T-cell (primary cell): ENCODE data around the gene KLHL35. TPM values are rescaled to one million over a fixed set of nuclear protein-coding genes. Genes with fewer than 3 reads are reported as not detected.

ENCODE experiments used
- ATAC-seq, 4 experiments: fragments of 200-7000 bp in 3 of 4; fragments of 150-1000 bp in 1 of 4; cut with Tn5 transposase; replicated peaks in 1 of 4; 1 replicate in 3 of 4; 2 replicates in 1 of 4; pipeline ENCODE4 v1.10.0; 2021; ENCODE audit warnings: moderate library complexity in 3 of 4, mild to moderate bottlenecking in 2 of 4, moderate number of reproducible peaks in 1 of 4
- CTCF ChIA-PET, 2 donors: fragments of 300-600 bp; sonication (Branson Sonifier 250); formaldehyde crosslinking; loops; one replicate each; lab custom pipeline; 2022; ENCODE audit warnings: antibody characterized with exemption in 2 of 2; lab: Charles Lee
- POLR2A ChIA-PET, 2 donors: fragments of 300-600 bp; sonication (Branson Sonifier 250); formaldehyde crosslinking; loops; one replicate each; lab custom pipeline; 2022; ENCODE audit warnings: antibody characterized with exemption in 2 of 2; lab: Charles Lee
- DNase-seq, 35 experiments: peaks; one replicate each; pipeline versions ENCODE4 v3.0.0 to v3.0.0-alpha.2; 2013 to 2023
- H3K27ac ChIP-seq: one replicate; pipeline ENCODE4 v1.5.1; 2013; ENCODE audit warnings: low read length
- H3K27me3 ChIP-seq, 2 experiments: replicated peaks in 1 of 2; 1 replicate in 1 of 2; 2 replicates in 1 of 2; pipeline versions ENCODE4 v1.6.1 to v1.7.0; 2013; ENCODE audit warnings: low read length in 1 of 2, mixed read lengths in 1 of 2; ENCODE audit not compliant: control insufficient read depth in 2 of 2, insufficient read depth in 2 of 2; ENCODE audit errors: extremely low read depth in 1 of 2
- H3K36me3 ChIP-seq, 2 donors: 1 replicate in 1 of 2; 2 replicates in 1 of 2; pipeline versions ENCODE4 v1.6.1 to v1.7.0; 2013; ENCODE audit warnings: low read length in 1 of 2; ENCODE audit not compliant: control insufficient read depth in 2 of 2, insufficient read depth in 1 of 2; ENCODE audit errors: extremely low read depth in 1 of 2
- H3K4me1 ChIP-seq, 2 experiments: 1 replicate in 1 of 2; 2 replicates in 1 of 2; pipeline versions ENCODE4 v1.6.1 to v1.7.0; 2013; ENCODE audit warnings: low read length in 2 of 2, mixed read lengths in 1 of 2; ENCODE audit not compliant: insufficient read depth in 2 of 2, control insufficient read depth in 1 of 2; ENCODE audit errors: extremely low read depth in 1 of 2
- H3K4me3 ChIP-seq, 2 donors: 1 replicate in 1 of 2; 2 replicates in 1 of 2; pipeline versions ENCODE4 v1.5.1 to v1.7.0; 2013; ENCODE audit warnings: mild to moderate bottlenecking in 2 of 2, low read length in 1 of 2, moderate library complexity in 1 of 2; ENCODE audit not compliant: control insufficient read depth in 1 of 2; ENCODE audit errors: extremely low read depth in 1 of 2
- H3K9me3 ChIP-seq: 2 replicates; pipeline ENCODE4 v1.7.0; 2013
- H3K27ac Mint-ChIP-seq, 2 donors: one replicate each; pipeline ENCODE4 v1.8.0; 2020 to 2021; ENCODE audit warnings: mild to moderate bottlenecking in 2 of 2, mixed read lengths in 2 of 2
- H3K27me3 Mint-ChIP-seq, 2 donors: one replicate each; pipeline ENCODE4 v1.8.0; 2021 to 2022; ENCODE audit warnings: mixed read lengths in 2 of 2
- H3K36me3 Mint-ChIP-seq: one replicate; pipeline ENCODE4 v1.8.0; 2021; ENCODE audit warnings: mixed read lengths
- H3K4me1 Mint-ChIP-seq, 3 donors: one replicate each; pipeline ENCODE4 v1.8.0; 2020 to 2022; ENCODE audit warnings: mixed read lengths in 3 of 3, mild to moderate bottlenecking in 1 of 3
- H3K4me3 Mint-ChIP-seq, 3 donors: one replicate each; pipeline ENCODE4 v1.8.0; 2020 to 2022; ENCODE audit warnings: mild to moderate bottlenecking in 3 of 3, mixed read lengths in 3 of 3, moderate library complexity in 3 of 3
- H3K9me3 Mint-ChIP-seq, 3 donors: one replicate each; pipeline ENCODE4 v1.8.0; 2020 to 2022; ENCODE audit warnings: mixed read lengths in 3 of 3
- WGBS: methylation state at CpG from one replicate; pipeline ENCODE4 v1.1.5; 2013; ENCODE audit warnings: missing lambda C conversion rate; ENCODE audit not compliant: insufficient coverage; 5-methylcytosine and 5-hydroxymethylcytosine counted together
- total RNA-seq, 35 experiments: library from RNA in 6 of 35; stranded (reverse) in 6 of 35; fragments of 120-200 nt in 1 of 35; gene quantifications; one replicate each; pipeline versions ENCODE4 v1.2.1 to v1.2.4 and lab custom pipeline; 2013 to 2026

Gene KLHL35
- total RNA-seq, 5 donors from 2014 or later (not counting 1 experiment from before 2014, with no cell fraction given) = 0.33 to 2.9 (median 1.5) TPM

GRCh38 chr11:75427181-75427580 is 5.8 kb downstream of the KLHL35 start:
- Mint-ChIP-seq H3K27me3 (peaks cover 27 to 29% of the 10 kb centered on the region in 2 donors), H3K4me3 (no peak overlapping the region), H3K27ac (no peak overlapping the region)

DNA sequence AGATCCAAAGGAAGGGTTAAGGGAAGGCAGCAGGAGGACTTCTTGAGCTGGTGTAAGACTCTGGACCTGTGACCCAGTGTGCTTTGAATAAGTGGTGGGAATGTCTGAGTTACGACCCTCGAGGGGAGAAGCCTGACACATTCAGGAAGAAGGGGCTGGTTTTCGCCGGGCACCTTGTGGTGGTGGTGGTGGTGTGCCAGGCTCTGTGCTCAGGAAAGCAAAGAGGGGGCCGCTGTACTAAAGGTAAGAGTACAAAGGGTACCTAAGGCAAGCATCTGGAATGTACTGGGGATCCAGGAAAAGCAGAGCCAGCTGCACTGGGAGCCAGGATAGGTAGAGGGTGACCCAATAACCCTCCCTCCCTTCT is 6.3 kb downstream of the KLHL35 start:
- peaks cover 5 to 29% of the 10 kb centered on the region in 2 experiments for H3K27me3 ChIP-seq
- Mint-ChIP-seq H3K4me1 (peaks cover 18 to 30% (median 22%) of the 10 kb centered on the region in 3 donors), H3K36me3 (peaks cover 2% of the 10 kb centered on the region), H3K9me3 (no peaks in the 10 kb centered on the region), H3K27me3 (peaks cover 23 to 24% of the 10 kb centered on the region in 2 donors), H3K4me3 (no peak overlapping the region), H3K27ac (no peak overlapping the region)
- no peak overlapping the region for H3K4me3 ChIP-seq
- ChIA-PET POLR2A (no interaction called here), CTCF (interaction anchor here in 1 of 2 donors (0.5 kb wide), 1 partner anchor 33 kb away, joined by 9 read pairs; no protein-coding TSS in a partner anchor)
- no peaks in the 10 kb centered on the region for H3K9me3 ChIP-seq
- no peak for ATAC-seq
- no peak overlapping the region for H3K27ac ChIP-seq
- peaks cover 4 to 7% of the 10 kb centered on the region in 2 donors for H3K36me3 ChIP-seq
- peaks cover 0 to 30% of the 10 kb centered on the region in 2 experiments for H3K4me1 ChIP-seq
- WGBS = 85% methylated on average over 4 of the region's 5 CpGs
- no peak for DNase-seq

More at GRCh38 chr11:75427181-75427580, 5.8 kb downstream of the KLHL35 start:
- no peaks in the 10 kb centered on the region for H3K9me3 Mint-ChIP-seq
- peaks cover 18 to 30% (median 22%) of the 10 kb centered on the region in 3 donors for H3K4me1 Mint-ChIP-seq
- Histone ChIP-seq H3K27me3 (peaks cover 5 to 34% of the 10 kb centered on the region in 2 experiments), H3K9me3 (no peaks in the 10 kb centered on the region), H3K4me1 (peaks cover 0 to 30% of the 10 kb centered on the region in 2 experiments), H3K36me3 (peaks cover 4 to 7% of the 10 kb centered on the region in 2 donors), H3K27ac (no peak overlapping the region), H3K4me3 (no peak overlapping the region)
- ATAC-seq (no peak), DNase-seq (no peak)
- ChIA-PET CTCF (no interaction called here), POLR2A (no interaction called here)
- H3K36me3 Mint-ChIP-seq = no peaks in the 10 kb centered on the region

DNA sequence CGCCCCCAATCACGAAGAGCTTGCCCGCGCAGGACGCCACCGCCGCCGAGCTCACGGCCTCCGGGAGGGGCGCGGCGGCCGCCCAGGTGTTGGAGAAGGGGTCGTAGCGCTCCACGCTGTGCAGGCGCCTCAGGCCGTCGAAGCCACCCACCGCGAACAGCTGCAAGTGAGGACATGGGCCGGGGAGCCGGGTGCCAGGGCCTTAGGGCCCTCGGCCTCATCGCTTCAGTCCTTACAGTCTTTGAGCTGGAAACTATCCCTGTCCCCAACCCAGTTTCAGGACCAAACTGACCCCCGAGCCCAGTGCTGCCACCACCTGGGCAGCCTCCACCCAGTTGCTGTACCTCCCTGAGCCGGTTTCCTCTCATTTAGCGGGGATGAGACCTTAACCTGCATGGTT is 7.6 kb downstream of the KLHL35 start:
- Mint-ChIP-seq H3K4me3 (no peak overlapping the region), H3K9me3 (no peaks in the 10 kb centered on the region), H3K27me3 (peaks cover 11% of the 10 kb centered on the region in 2 donors), H3K36me3 (peaks cover 2% of the 10 kb centered on the region), H3K27ac (no peak overlapping the region), H3K4me1 (peaks cover 9 to 21% (median 13%) of the 10 kb centered on the region in 3 donors)
- POLR2A ChIA-PET = no interaction called here
- ATAC-seq (no peak), DNase-seq (no peak)
- Histone ChIP-seq H3K4me1 (peaks cover 0 to 18% of the 10 kb centered on the region in 2 experiments), H3K36me3 (peaks cover 4 to 7% of the 10 kb centered on the region in 2 donors), H3K4me3 (no peak overlapping the region), H3K27me3 (peaks cover 5 to 16% of the 10 kb centered on the region in 2 experiments), H3K27ac (no peak overlapping the region), H3K9me3 (no peaks in the 10 kb centered on the region)
- 96% methylated on average over 26 of the region's 29 CpGs for WGBS
- CTCF ChIA-PET = interaction anchor here in 1 of 2 donors (0.6 to 0.7 kb wide), 2 partner anchors 9 to 173 kb away, joined by 4 to 5 read pairs; no protein-coding TSS in a partner anchor

DNA sequence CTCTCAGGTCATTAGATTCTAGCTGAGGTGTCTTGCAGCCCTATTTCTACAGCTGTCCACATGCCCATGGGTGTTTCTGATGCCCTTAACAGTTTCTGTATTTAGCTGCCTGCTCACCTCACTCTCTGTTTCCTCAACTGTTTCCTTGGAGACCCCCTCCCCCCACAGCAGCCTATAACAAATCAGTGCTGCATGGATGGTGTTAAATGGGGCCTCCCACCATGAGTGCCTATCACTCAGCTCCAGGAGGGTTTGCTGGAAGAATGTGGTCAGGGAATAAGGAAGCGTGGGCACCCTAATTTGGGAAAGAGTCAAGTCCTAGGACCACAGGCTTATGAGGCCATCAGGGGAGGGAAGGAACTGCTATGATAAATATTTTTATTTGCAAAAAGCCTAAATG is 8.6 kb downstream of the KLHL35 start:
- WGBS = no CpG with 5 or more reads among the region's 1 CpG

DNA sequence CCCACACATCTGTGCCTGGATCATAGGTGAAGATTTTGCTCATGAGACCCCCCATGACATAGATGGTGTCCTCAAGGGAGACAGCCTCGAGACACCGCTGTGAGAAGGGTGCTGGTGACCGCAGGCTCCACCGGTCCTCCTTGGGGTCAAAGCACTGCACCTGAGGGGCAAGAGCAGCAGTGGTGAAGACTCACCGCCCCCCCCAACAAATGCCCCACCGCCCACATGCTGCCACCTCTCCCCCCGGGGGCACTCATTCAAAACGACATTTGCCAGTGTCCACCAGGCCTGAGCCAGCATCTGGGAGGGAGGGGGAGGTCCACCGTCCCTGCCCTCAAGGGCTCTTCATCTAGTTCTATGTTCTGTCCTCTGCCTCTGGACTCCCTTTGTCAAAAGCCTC is 9.3 kb downstream of the KLHL35 start:
- Mint-ChIP-seq H3K27me3 (peaks cover 3 to 4% of the 10 kb centered on the region in 2 donors), H3K9me3 (no peaks in the 10 kb centered on the region), H3K4me1 (peaks cover 1 to 12% (median 4%) of the 10 kb centered on the region in 3 donors), H3K27ac (no peak overlapping the region), H3K36me3 (peaks cover 2% of the 10 kb centered on the region), H3K4me3 (no peak overlapping the region)
- 94% methylated on average over 3 of the region's 9 CpGs for WGBS
- Histone ChIP-seq H3K27ac (no peak overlapping the region), H3K9me3 (no peaks in the 10 kb centered on the region), H3K4me3 (no peak overlapping the region), H3K27me3 (peaks cover 2 to 6% of the 10 kb centered on the region in 2 experiments), H3K4me1 (peaks cover 0 to 8% of the 10 kb centered on the region in 2 experiments), H3K36me3 (peaks cover 4 to 7% of the 10 kb centered on the region in 2 donors)
- ATAC-seq (no peak), DNase-seq (no peak)
- POLR2A ChIA-PET = no interaction called here
- CTCF ChIA-PET = no interaction called here

More for the DNA sequence above, 8.6 kb downstream of the KLHL35 start:
- H3K27ac ChIP-seq = no peak overlapping the region
- H3K36me3 ChIP-seq = peaks cover 4 to 7% of the 10 kb centered on the region in 2 donors
- H3K9me3 ChIP-seq = no peaks in the 10 kb centered on the region
- CTCF ChIA-PET = interaction anchor here (0.6 to 0.7 kb wide), 3 partner anchors 9 to 406 kb away, joined by 3 to 4 read pairs (median 3); partner anchors contain the start of gene GDPD5 (in 1 of the 2)
- no peak overlapping the region for H3K4me3 Mint-ChIP-seq
- ATAC-seq (no peak), DNase-seq (no peak)
- H3K27me3 Mint-ChIP-seq = peaks cover 10% of the 10 kb centered on the region in 2 donors
- H3K36me3 Mint-ChIP-seq = peaks cover 2% of the 10 kb centered on the region
- no peak overlapping the region for H3K27ac Mint-ChIP-seq
- no peaks in the 10 kb centered on the region for H3K9me3 Mint-ChIP-seq
- H3K4me1 Mint-ChIP-seq = peaks cover 8 to 19% (median 11%) of the 10 kb centered on the region in 3 donors
- H3K4me1 ChIP-seq = peaks cover 0 to 14% of the 10 kb centered on the region in 2 experiments
- no peak overlapping the region for H3K4me3 ChIP-seq
- peaks cover 5 to 13% of the 10 kb centered on the region in 2 experiments for H3K27me3 ChIP-seq
- POLR2A ChIA-PET = no interaction called here

DNA sequence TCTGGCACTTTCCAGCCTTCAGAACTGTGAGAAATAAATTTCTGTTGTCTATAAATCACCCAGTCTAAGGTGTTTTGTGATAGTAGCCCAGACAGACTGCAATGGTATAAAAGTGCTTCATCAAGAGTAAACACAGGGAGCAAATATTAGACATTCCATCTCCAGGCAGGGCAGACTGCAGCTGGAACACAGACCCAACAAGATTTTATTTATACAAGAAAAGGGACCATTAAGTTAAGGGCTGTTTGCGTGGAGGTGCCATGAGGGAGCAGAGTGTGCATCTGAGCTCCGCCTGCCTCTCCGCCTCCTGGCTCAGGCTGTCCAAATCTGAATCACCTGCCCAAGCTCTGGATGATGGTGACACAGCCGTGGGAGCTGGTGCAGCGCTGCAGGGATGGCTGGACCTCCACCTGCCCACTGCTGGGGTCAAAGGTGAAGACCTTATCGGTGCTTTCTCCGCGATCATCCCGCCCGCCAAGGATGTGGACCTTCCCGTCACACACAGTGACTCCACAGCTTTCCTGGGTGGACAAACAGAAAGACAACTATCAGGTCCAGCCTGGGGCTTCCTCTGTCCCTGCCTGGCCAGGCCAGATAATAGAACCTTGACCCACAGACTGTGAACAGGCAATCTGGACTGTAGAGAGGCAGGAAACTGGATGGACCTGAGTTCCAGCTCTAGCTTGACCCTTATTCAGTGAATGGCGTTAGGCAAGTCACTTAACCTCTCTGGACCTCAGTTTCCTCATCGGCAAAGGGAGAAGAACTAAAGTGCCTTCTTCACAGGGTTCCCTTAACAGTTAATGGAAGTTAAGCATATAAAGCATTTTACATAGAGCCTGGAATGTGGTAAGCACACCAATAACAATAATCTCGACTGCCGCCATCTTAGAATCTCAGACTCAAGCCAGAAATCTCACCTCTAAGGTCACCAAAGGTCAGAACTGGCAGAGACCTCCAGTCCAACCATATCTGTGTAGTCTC is 10.5 kb downstream of the KLHL35 start:
- Histone ChIP-seq H3K36me3 (peaks cover 4 to 7% of the 10 kb centered on the region in 2 donors), H3K4me3 (no peak overlapping the region), H3K27me3 (no peaks in the 10 kb centered on the region), H3K4me1 (no peaks in the 10 kb centered on the region), H3K9me3 (no peaks in the 10 kb centered on the region), H3K27ac (no peak overlapping the region)
- Mint-ChIP-seq H3K4me3 (no peak overlapping the region), H3K36me3 (peaks cover 2% of the 10 kb centered on the region), H3K9me3 (no peaks in the 10 kb centered on the region), H3K27ac (peak overlapping the region; percentile 19 to 68), H3K27me3 (no peaks in the 10 kb centered on the region), H3K4me1 (peaks cover 0 to 4% (median 0%) of the 10 kb centered on the region in 3 donors)
- ChIA-PET CTCF (no interaction called here), POLR2A (no interaction called here)
- 96% methylated on average over 11 of the region's 15 CpGs for WGBS
- ATAC-seq = no peak
- DNase-seq = no peak
